Measurements from ENCODE around the gene PBX3.

DNA sequence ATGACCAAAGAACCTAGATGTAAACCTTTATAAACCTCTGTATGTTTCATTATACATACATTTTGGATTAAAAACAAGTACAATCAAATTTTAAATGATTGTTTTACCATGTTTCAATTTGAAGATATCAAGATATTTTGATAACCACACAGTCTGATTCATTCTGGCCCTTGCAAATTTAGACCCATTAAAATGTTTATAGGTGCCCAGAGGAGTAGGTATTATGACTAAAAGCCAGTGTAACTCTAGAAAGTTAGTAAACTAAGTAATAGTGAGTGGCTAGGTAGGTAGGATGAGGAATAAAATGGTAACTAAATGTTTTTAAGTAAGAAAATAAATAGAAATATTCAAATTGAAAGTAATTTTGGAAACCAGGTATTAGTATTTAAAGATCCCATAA is 165.5 kb downstream of the PBX3 start:
- TF ChIP-seq CTCF (IDR thresholded peaks at IDR 0.05; ENCODE audit: insufficient read depth, low read length, poor library complexity, severe bottlenecking) (no peak), EZH2phosphoT487 (conservative IDR thresholded peaks at IDR 0.05; ENCODE audit: low read length) (no peak)
